ENCODE data around the gene NISCH.

DNA sequence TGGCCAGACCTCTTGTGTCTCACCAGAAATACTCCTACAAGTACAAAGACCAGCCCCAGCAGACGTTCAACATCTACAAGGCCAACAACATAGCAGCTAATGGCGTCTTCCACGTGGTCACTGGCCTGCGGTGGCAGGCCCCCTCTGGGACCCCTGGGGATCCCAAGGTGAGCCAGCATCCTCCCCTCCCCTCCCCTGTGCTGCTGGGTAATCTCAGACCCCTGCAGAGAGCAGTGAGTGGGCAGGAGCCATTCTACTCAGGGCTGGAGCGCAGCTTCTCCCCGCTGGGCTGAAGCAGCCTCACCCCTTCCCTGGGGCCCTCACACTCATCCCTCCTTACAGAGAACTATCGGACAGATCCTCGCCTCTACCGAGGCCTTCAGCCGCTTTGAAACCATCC, 49.6 kb downstream of the NISCH start:
- no peak for TF ChIP-seq POLR2A (IDR thresholded peaks at IDR 0.05)
- TF ChIP-seq, protein P1, sequence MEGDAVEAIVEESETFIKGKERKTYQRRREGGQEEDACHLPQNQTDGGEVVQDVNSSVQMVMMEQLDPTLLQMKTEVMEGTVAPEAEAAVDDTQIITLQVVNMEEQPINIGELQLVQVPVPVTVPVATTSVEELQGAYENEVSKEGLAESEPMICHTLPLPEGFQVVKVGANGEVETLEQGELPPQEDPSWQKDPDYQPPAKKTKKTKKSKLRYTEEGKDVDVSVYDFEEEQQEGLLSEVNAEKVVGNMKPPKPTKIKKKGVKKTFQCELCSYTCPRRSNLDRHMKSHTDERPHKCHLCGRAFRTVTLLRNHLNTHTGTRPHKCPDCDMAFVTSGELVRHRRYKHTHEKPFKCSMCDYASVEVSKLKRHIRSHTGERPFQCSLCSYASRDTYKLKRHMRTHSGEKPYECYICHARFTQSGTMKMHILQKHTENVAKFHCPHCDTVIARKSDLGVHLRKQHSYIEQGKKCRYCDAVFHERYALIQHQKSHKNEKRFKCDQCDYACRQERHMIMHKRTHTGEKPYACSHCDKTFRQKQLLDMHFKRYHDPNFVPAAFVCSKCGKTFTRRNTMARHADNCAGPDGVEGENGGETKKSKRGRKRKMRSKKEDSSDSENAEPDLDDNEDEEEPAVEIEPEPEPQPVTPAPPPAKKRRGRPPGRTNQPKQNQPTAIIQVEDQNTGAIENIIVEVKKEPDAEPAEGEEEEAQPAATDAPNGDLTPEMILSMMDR (IDR thresholded peaks at IDR 0.05), result no peak

All from right lobe of liver (tissue), 4 donors.